ENCODE measurements around the gene PIEZO1. TPM values are rescaled to one million over a fixed set of nuclear protein-coding genes. Genes with fewer than 3 reads are reported as not detected.

The PIEZO1 gene
- polyA plus RNA-seq, 2 of the 4 experiments (the other 2 are of a cell fraction): 26.1 to 84.7 TPM

DNA sequence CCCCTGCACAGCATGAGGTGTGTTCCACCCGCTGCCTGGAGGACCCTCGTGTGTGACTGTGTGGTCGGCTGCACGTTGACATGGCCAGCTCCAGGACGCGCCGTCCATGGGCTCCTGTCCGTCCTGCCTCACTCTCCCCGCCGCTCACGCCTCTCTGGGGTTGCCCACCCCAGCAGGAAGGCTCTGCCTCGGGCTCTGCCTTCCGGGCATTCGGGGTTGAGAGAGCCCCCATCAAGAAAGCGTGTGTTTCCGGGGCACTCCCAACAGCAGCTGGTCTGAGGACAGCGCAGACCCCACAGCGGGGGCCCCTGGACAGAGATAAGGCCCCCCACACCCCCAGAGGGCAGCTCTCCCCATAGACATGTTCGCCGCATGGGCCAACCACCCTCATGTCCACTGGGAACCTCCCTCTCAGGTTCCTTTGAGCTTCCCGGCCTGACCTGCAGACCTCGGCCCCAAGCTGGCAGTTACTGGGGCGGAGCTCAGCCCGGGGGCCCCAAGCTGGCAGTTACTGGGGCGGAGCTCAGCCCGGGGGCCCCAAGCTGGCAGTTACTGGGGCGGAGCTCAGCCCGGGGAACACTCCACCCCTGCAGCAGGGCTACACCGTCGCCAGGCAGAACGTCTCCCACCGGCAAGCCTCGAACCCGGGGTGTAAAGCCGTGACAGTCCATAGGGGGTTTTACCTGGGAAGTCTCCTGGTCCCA is 8.4 kb upstream of the PIEZO1 start:
- ChIA-PET CTCF (interaction anchor here (1.1 to 2.3 kb wide), 3 partner anchors 9 to 19 kb away, joined by 4 to 10 read pairs (median 9); partner anchors contain the start of gene PIEZO1), POLR2A (no interaction called here)
- no peak for DNase-seq (ENCODE audit: low read depth in 1 of 2, low spot score in 1 of 2)
- no peak overlapping the region for H3K4me3 ChIP-seq
- H3K4me2 ChIP-seq: no peak overlapping the region
- 85% methylated on average over 32 of the region's 35 CpGs for WGBS (ENCODE audit: missing lambda C conversion rate)
- no peaks in the 10 kb centered on the region for H3K9me3 ChIP-seq
- TF ChIP-seq, protein P1, sequence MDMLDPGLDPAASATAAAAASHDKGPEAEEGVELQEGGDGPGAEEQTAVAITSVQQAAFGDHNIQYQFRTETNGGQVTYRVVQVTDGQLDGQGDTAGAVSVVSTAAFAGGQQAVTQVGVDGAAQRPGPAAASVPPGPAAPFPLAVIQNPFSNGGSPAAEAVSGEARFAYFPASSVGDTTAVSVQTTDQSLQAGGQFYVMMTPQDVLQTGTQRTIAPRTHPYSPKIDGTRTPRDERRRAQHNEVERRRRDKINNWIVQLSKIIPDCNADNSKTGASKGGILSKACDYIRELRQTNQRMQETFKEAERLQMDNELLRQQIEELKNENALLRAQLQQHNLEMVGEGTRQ (IDR thresholded peaks at IDR 0.05): no peak
- no peak for TF ChIP-seq ZC3H11A (IDR thresholded peaks at IDR 0.05)
- TF ChIP-seq FOSB (CRISPR knock-in tag; IDR thresholded peaks at IDR 0.05): no peak
- no peak for TF ChIP-seq TP53 (CRISPR knock-in tag; IDR thresholded peaks at IDR 0.05)
- no peak for TF ChIP-seq ZNF302 (CRISPR knock-in tag; IDR thresholded peaks at IDR 0.05)
- TF ChIP-seq NPAS2 (CRISPR knock-in tag; IDR thresholded peaks at IDR 0.05; ENCODE audit: borderline replicate concordance): no peak
- TF ChIP-seq HOXB13 (CRISPR knock-in tag; IDR thresholded peaks at IDR 0.05; ENCODE audit: low read depth): no peak
- TF ChIP-seq SMC3 (IDR thresholded peaks at IDR 0.05): no peak
- TF ChIP-seq NR3C1 (IDR thresholded peaks at IDR 0.05): no peak
- no peak for TF ChIP-seq ZSCAN20 (CRISPR knock-in tag; IDR thresholded peaks at IDR 0.05)
- TF ChIP-seq, protein P2, sequence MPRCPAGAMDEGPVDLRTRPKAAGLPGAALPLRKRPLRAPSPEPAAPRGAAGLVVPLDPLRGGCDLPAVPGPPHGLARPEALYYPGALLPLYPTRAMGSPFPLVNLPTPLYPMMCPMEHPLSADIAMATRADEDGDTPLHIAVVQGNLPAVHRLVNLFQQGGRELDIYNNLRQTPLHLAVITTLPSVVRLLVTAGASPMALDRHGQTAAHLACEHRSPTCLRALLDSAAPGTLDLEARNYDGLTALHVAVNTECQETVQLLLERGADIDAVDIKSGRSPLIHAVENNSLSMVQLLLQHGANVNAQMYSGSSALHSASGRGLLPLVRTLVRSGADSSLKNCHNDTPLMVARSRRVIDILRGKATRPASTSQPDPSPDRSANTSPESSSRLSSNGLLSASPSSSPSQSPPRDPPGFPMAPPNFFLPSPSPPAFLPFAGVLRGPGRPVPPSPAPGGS (IDR thresholded peaks at IDR 0.05): no peak
- TF ChIP-seq, protein P3, sequence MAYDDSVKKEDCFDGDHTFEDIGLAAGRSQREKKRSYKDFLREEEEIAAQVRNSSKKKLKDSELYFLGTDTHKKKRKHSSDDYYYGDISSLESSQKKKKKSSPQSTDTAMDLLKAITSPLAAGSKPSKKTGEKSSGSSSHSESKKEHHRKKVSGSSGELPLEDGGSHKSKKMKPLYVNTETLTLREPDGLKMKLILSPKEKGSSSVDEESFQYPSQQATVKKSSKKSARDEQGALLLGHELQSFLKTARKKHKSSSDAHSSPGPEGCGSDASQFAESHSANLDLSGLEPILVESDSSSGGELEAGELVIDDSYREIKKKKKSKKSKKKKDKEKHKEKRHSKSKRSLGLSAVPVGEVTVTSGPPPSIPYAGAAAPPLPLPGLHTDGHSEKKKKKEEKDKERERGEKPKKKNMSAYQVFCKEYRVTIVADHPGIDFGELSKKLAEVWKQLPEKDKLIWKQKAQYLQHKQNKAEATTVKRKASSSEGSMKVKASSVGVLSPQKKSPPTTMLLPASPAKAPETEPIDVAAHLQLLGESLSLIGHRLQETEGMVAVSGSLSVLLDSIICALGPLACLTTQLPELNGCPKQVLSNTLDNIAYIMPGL (CRISPR knock-in tag; IDR thresholded peaks at IDR 0.05; ENCODE audit: borderline replicate concordance): no peak
- TF ChIP-seq, protein P4, sequence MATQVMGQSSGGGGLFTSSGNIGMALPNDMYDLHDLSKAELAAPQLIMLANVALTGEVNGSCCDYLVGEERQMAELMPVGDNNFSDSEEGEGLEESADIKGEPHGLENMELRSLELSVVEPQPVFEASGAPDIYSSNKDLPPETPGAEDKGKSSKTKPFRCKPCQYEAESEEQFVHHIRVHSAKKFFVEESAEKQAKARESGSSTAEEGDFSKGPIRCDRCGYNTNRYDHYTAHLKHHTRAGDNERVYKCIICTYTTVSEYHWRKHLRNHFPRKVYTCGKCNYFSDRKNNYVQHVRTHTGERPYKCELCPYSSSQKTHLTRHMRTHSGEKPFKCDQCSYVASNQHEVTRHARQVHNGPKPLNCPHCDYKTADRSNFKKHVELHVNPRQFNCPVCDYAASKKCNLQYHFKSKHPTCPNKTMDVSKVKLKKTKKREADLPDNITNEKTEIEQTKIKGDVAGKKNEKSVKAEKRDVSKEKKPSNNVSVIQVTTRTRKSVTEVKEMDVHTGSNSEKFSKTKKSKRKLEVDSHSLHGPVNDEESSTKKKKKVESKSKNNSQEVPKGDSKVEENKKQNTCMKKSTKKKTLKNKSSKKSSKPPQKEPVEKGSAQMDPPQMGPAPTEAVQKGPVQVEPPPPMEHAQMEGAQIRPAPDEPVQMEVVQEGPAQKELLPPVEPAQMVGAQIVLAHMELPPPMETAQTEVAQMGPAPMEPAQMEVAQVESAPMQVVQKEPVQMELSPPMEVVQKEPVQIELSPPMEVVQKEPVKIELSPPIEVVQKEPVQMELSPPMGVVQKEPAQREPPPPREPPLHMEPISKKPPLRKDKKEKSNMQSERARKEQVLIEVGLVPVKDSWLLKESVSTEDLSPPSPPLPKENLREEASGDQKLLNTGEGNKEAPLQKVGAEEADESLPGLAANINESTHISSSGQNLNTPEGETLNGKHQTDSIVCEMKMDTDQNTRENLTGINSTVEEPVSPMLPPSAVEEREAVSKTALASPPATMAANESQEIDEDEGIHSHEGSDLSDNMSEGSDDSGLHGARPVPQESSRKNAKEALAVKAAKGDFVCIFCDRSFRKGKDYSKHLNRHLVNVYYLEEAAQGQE (IDR thresholded peaks at IDR 0.05): no peak
- no peaks in the 10 kb centered on the region for H3K4me1 ChIP-seq
- no peak for FAIRE-seq
- H3K27ac ChIP-seq: no peak overlapping the region
- ATAC-seq: 0 out of 6 replicates have a peak, but pooled peaks of 1 of the 2 experiments have one; percentile 6

DNA sequence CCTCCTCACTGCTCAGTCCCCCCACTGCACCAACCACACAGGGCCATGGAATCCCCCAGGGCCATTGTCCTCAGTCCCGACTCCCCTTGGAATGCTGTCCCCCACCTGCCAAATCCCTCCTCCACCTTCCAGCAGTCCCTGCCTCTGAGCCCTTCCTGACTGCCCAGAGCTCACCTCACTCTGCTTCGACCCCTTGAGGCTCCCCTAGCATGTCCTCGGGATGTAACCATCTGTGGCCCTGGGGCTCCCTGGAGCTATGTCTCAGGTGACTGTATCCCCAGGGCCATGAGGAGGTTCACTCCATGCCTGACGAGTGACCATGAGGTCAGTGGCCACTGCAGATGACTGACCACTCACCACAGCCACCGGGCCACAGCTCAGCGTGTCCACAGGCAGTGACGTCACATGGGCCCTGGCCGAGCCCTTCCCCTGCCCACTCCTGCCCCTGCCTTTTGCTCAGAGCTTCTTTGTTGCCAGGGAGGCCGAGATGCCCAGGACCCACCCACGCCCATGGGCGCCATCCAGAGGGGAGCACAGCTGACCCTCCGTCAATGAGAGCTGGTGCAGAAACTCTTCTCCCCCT is 7.7 kb upstream of the PIEZO1 start:
- no peak for DNase-seq (ENCODE audit: low read depth in 1 of 2, low spot score in 1 of 2)
- Histone ChIP-seq H3K9me3 (no peaks in the 10 kb centered on the region), H3K4me3 (no peak overlapping the region), H3K27ac (no peak overlapping the region), H3K4me2 (no peak overlapping the region), H3K4me1 (no peaks in the 10 kb centered on the region)
- no peak for FAIRE-seq
- ATAC-seq: peak; percentile 17 to 44; a peak in 3 of 6 replicates
- CTCF ChIA-PET: interaction anchor here (1.1 to 2.3 kb wide), 3 partner anchors 8 to 20 kb away, joined by 4 to 10 read pairs (median 9); partner anchors contain the start of gene PIEZO1
- TF ChIP-seq PHF8 (IDR thresholded peaks at IDR 0.05; ENCODE audit: borderline replicate concordance, low read depth): no peak
- TF ChIP-seq NPAS2 (CRISPR knock-in tag; IDR thresholded peaks at IDR 0.05; ENCODE audit: borderline replicate concordance): no peak
- no peak for TF ChIP-seq KDM1A (IDR thresholded peaks at IDR 0.05; ENCODE audit: low read depth)
- TF ChIP-seq GATA3 (IDR thresholded peaks at IDR 0.05; ENCODE audit: borderline replicate concordance): no peak
- no peak for TF ChIP-seq HEYL (CRISPR knock-in tag; IDR thresholded peaks at IDR 0.05)
- no peak for TF ChIP-seq FOXS1 (CRISPR knock-in tag; IDR thresholded peaks at IDR 0.05)
- TF ChIP-seq NR3C1 (IDR thresholded peaks at IDR 0.05): no peak
- TF ChIP-seq JUNB (IDR thresholded peaks at IDR 0.05): no peak
- TF ChIP-seq, protein P5, sequence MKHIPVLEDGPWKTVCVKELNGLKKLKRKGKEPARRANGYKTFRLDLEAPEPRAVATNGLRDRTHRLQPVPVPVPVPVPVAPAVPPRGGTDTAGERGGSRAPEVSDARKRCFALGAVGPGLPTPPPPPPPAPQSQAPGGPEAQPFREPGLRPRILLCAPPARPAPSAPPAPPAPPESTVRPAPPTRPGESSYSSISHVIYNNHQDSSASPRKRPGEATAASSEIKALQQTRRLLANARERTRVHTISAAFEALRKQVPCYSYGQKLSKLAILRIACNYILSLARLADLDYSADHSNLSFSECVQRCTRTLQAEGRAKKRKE (CRISPR knock-in tag; IDR thresholded peaks at IDR 0.05; ENCODE audit: low read depth): no peak
- no peak for TF ChIP-seq FOSL2 (IDR thresholded peaks at IDR 0.05)
- no peak for TF ChIP-seq FOSL2 (CRISPR knock-in tag; IDR thresholded peaks at IDR 0.05)
- no peak for TF ChIP-seq CHD4 (IDR thresholded peaks at IDR 0.05; ENCODE audit: borderline replicate concordance)
- 59% methylated on average over 7 of the region's 12 CpGs for WGBS (ENCODE audit: missing lambda C conversion rate)
- POLR2A ChIA-PET: no interaction called here
